Measurements from ENCODE around the gene RARB. TPM values are rescaled to one million over a fixed set of nuclear protein-coding genes. Genes with fewer than 3 reads are reported as not detected.

RARB gene
- polyA plus RNA-seq, 1 donor from 2014 or later = 0.21 TPM

- peaks cover 3% of the 10 kb centered on the region for H3K27me3 Mint-ChIP-seq
- no peak overlapping the region for H3K4me3 Mint-ChIP-seq
- peaks cover 0 to 5% (median 0%) of the 10 kb centered on the region in 3 donors for H3K9me3 Mint-ChIP-seq
- no peaks in the 10 kb centered on the region for H3K4me1 Mint-ChIP-seq
- H3K36me3 Mint-ChIP-seq = no peaks in the 10 kb centered on the region
- no peak overlapping the region for H3K27ac Mint-ChIP-seq
Observed at GRCh38 chr3:25511972-25512721, 84.1 kb downstream of the RARB start.

GRCh38 chr3:25513642-25514266 is 85.7 kb downstream of the RARB start:
- no peaks in the 10 kb centered on the region for H3K4me1 Mint-ChIP-seq
- peaks cover 0 to 4% (median 0%) of the 10 kb centered on the region in 3 donors for H3K9me3 Mint-ChIP-seq
- H3K27me3 Mint-ChIP-seq = peaks cover 3% of the 10 kb centered on the region
- H3K27ac Mint-ChIP-seq = no peak overlapping the region
- H3K36me3 Mint-ChIP-seq = no peaks in the 10 kb centered on the region
- no peak overlapping the region for H3K4me3 Mint-ChIP-seq

- Mint-ChIP-seq H3K27me3 (peaks cover 4% of the 10 kb centered on the region), H3K9me3 (peaks cover 0 to 4% (median 0%) of the 10 kb centered on the region in 3 donors), H3K4me3 (no peak overlapping the region), H3K27ac (no peak overlapping the region), H3K36me3 (no peaks in the 10 kb centered on the region), H3K4me1 (no peaks in the 10 kb centered on the region)
Observed at GRCh38 chr3:25515171-25515570, 87.1 kb downstream of the RARB start.

GRCh38 chr3:25520926-25521559 is 93.0 kb downstream of the RARB start:
- no peak overlapping the region for H3K27ac Mint-ChIP-seq
- peaks cover 3% of the 10 kb centered on the region for H3K36me3 Mint-ChIP-seq
- H3K9me3 Mint-ChIP-seq = no peaks in the 10 kb centered on the region
- no peaks in the 10 kb centered on the region for H3K4me1 Mint-ChIP-seq
- no peak overlapping the region for H3K4me3 Mint-ChIP-seq
- H3K27me3 Mint-ChIP-seq = peaks cover 2% of the 10 kb centered on the region

GRCh38 chr3:25527336-25527735 is 99.3 kb downstream of the RARB start:
- H3K36me3 Mint-ChIP-seq = peaks cover 3% of the 10 kb centered on the region
- no peaks in the 10 kb centered on the region for H3K4me1 Mint-ChIP-seq
- peaks cover 0 to 3% (median 0%) of the 10 kb centered on the region in 3 donors for H3K9me3 Mint-ChIP-seq
- no peak overlapping the region for H3K27ac Mint-ChIP-seq
- no peaks in the 10 kb centered on the region for H3K27me3 Mint-ChIP-seq
- H3K4me3 Mint-ChIP-seq = no peak overlapping the region

GRCh38 chr3:25527801-25528200 is 99.7 kb downstream of the RARB start:
- Mint-ChIP-seq H3K27me3 (no peaks in the 10 kb centered on the region), H3K9me3 (peaks cover 0 to 5% (median 0%) of the 10 kb centered on the region in 3 donors), H3K4me1 (no peaks in the 10 kb centered on the region), H3K36me3 (peaks cover 3% of the 10 kb centered on the region), H3K27ac (no peak overlapping the region), H3K4me3 (no peak overlapping the region)

GRCh38 chr3:25531971-25532370 is 103.9 kb downstream of the RARB start:
- Mint-ChIP-seq H3K36me3 (no peaks in the 10 kb centered on the region), H3K27me3 (peaks cover 2% of the 10 kb centered on the region), H3K4me3 (no peak overlapping the region), H3K9me3 (peaks cover 0 to 7% (median 0%) of the 10 kb centered on the region in 3 donors), H3K27ac (no peak overlapping the region), H3K4me1 (no peaks in the 10 kb centered on the region)

GRCh38 chr3:25532431-25533162 is 104.5 kb downstream of the RARB start:
- no peaks in the 10 kb centered on the region for H3K36me3 Mint-ChIP-seq
- peaks cover 2% of the 10 kb centered on the region for H3K27me3 Mint-ChIP-seq
- no peak overlapping the region for H3K4me3 Mint-ChIP-seq
- H3K9me3 Mint-ChIP-seq = peaks cover 0 to 7% (median 0%) of the 10 kb centered on the region in 3 donors
- no peaks in the 10 kb centered on the region for H3K4me1 Mint-ChIP-seq
- no peak overlapping the region for H3K27ac Mint-ChIP-seq

- no peaks in the 10 kb centered on the region for H3K4me1 Mint-ChIP-seq
- H3K4me3 Mint-ChIP-seq = no peak overlapping the region
- H3K36me3 Mint-ChIP-seq = no peaks in the 10 kb centered on the region
- H3K27me3 Mint-ChIP-seq = peaks cover 2% of the 10 kb centered on the region
- no peak overlapping the region for H3K27ac Mint-ChIP-seq
- H3K9me3 Mint-ChIP-seq = peaks cover 0 to 7% (median 0%) of the 10 kb centered on the region in 3 donors
Observed at GRCh38 chr3:25533399-25533798, 105.3 kb downstream of the RARB start.

GRCh38 chr3:25534007-25534406 is 105.9 kb downstream of the RARB start:
- Mint-ChIP-seq H3K27me3 (peaks cover 2% of the 10 kb centered on the region), H3K4me1 (no peaks in the 10 kb centered on the region), H3K4me3 (no peak overlapping the region), H3K9me3 (peaks cover 0 to 7% (median 0%) of the 10 kb centered on the region in 3 donors), H3K36me3 (no peaks in the 10 kb centered on the region), H3K27ac (no peak overlapping the region)

GRCh38 chr3:25536521-25537391 is 108.7 kb downstream of the RARB start:
- Mint-ChIP-seq H3K9me3 (peaks cover 0 to 7% (median 0%) of the 10 kb centered on the region in 3 donors), H3K27me3 (peaks cover 4% of the 10 kb centered on the region), H3K4me1 (no peaks in the 10 kb centered on the region), H3K27ac (no peak overlapping the region), H3K4me3 (no peak overlapping the region), H3K36me3 (no peaks in the 10 kb centered on the region)

GRCh38 chr3:25537516-25537915 is 109.5 kb downstream of the RARB start:
- Mint-ChIP-seq H3K27ac (no peak overlapping the region), H3K4me3 (no peak overlapping the region), H3K36me3 (no peaks in the 10 kb centered on the region), H3K9me3 (peaks cover 0 to 3% (median 0%) of the 10 kb centered on the region in 3 donors), H3K27me3 (peaks cover 4% of the 10 kb centered on the region), H3K4me1 (no peaks in the 10 kb centered on the region)

- Mint-ChIP-seq H3K4me1 (peaks cover 0 to 2% (median 0%) of the 10 kb centered on the region in 3 donors), H3K9me3 (no peaks in the 10 kb centered on the region), H3K36me3 (no peaks in the 10 kb centered on the region), H3K27me3 (peaks cover 4% of the 10 kb centered on the region), H3K4me3 (no peak overlapping the region), H3K27ac (no peak overlapping the region)
Observed at GRCh38 chr3:25540273-25540672, 112.2 kb downstream of the RARB start.

- Mint-ChIP-seq H3K27me3 (peaks cover 3% of the 10 kb centered on the region), H3K36me3 (no peaks in the 10 kb centered on the region), H3K9me3 (no peaks in the 10 kb centered on the region), H3K4me3 (no peak overlapping the region), H3K27ac (no peak overlapping the region), H3K4me1 (peaks cover 0 to 2% (median 0%) of the 10 kb centered on the region in 3 donors)
Observed at GRCh38 chr3:25542492-25543039, 114.5 kb downstream of the RARB start.

Measured in IgD-negative memory B cell (primary cell).